Cardiac fibroblast (primary cell): ENCODE data around the gene ARHGAP45.

Source experiments
- DNase-seq, 2 donors: peaks; one replicate each; pipeline versions ENCODE4 v3.0.0 to v3.0.0-alpha.2; 2010; ENCODE audit warnings: low read depth in 2 of 2
- H3K4me3 ChIP-seq, 2 donors: replicated peaks in 1 of 2; 1 replicate in 1 of 2; 2 replicates in 1 of 2; pipeline ENCODE4 v1.5.1; 2011; ENCODE audit warnings: low read depth in 2 of 2, low read length in 2 of 2, mild to moderate bottlenecking in 2 of 2, moderate library complexity in 1 of 2
- TF ChIP-seq, protein P1 (sequence below): IDR thresholded peaks from one replicate; pipeline ENCODE4 v1.5.1; 2011; ENCODE audit warnings: low read depth, mild to moderate bottlenecking, low read length, inconsistent platforms

The ARHGAP45 gene, protein sequence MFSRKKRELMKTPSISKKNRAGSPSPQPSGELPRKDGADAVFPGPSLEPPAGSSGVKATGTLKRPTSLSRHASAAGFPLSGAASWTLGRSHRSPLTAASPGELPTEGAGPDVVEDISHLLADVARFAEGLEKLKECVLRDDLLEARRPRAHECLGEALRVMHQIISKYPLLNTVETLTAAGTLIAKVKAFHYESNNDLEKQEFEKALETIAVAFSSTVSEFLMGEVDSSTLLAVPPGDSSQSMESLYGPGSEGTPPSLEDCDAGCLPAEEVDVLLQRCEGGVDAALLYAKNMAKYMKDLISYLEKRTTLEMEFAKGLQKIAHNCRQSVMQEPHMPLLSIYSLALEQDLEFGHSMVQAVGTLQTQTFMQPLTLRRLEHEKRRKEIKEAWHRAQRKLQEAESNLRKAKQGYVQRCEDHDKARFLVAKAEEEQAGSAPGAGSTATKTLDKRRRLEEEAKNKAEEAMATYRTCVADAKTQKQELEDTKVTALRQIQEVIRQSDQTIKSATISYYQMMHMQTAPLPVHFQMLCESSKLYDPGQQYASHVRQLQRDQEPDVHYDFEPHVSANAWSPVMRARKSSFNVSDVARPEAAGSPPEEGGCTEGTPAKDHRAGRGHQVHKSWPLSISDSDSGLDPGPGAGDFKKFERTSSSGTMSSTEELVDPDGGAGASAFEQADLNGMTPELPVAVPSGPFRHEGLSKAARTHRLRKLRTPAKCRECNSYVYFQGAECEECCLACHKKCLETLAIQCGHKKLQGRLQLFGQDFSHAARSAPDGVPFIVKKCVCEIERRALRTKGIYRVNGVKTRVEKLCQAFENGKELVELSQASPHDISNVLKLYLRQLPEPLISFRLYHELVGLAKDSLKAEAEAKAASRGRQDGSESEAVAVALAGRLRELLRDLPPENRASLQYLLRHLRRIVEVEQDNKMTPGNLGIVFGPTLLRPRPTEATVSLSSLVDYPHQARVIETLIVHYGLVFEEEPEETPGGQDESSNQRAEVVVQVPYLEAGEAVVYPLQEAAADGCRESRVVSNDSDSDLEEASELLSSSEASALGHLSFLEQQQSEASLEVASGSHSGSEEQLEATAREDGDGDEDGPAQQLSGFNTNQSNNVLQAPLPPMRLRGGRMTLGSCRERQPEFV

DNA sequence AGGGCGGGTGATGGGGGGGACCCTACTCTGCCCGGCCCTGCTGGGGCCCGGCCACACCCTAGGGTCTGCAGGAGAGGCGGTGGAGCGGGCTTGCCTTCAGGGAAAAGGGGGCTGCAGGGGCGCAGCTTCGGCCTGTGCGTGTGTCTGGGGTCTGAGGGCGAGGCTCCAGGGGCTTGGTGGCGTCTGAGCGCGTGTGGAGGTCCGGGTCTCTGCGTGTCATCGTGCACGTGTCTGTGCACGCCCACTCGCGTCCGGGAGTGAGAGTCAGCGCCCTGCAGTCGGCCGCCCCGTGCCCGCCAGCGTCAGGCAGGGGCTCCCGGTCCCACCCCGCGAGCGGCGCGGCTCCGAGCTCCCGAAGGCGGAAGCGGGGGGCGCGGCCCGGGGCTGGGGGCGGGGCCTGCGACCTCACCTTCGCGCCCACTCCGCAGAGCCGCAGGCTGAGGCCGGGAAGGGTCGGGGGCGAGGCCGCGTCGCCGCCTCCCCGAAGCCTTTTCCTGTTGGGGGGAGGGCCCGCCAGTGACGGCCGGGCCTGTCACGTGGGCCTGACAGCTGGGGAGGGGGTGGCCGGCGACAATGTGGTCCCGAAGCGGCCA, at the start of gene ARHGAP45:
ARHGAP45 (plus strand) TSS at position 420 of the 593 bp plus-strand sequence. CDS start 239 bp downstream, outside the sequence.
- H3K4me3 ChIP-seq, result peak within 1 kb of the TSS; percentile 13 to 18
- no peak for DNase-seq
- TF ChIP-seq, protein P1, sequence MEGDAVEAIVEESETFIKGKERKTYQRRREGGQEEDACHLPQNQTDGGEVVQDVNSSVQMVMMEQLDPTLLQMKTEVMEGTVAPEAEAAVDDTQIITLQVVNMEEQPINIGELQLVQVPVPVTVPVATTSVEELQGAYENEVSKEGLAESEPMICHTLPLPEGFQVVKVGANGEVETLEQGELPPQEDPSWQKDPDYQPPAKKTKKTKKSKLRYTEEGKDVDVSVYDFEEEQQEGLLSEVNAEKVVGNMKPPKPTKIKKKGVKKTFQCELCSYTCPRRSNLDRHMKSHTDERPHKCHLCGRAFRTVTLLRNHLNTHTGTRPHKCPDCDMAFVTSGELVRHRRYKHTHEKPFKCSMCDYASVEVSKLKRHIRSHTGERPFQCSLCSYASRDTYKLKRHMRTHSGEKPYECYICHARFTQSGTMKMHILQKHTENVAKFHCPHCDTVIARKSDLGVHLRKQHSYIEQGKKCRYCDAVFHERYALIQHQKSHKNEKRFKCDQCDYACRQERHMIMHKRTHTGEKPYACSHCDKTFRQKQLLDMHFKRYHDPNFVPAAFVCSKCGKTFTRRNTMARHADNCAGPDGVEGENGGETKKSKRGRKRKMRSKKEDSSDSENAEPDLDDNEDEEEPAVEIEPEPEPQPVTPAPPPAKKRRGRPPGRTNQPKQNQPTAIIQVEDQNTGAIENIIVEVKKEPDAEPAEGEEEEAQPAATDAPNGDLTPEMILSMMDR, result no peak

DNA sequence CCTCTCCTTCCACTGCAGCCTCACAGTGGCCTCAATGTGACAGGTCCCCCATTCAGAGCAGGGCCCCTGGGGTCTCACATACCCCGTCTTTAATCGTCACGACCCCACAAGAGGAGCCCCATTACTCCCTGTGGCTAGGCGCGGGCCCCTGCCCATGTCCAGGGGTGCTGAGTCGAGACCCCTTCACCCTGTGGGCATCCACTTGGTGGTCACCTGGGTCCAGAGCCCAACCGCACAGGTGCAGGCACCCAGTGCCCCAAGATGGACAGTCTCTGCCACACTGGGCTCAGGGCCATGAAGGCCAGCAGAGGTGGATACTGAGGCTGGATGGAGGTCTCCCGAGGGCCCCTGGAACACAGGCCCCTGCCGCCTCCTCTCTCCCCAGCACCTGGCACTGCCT, 49.1 kb upstream of the ARHGAP45 start:
- no peak overlapping the region for H3K4me3 ChIP-seq
- TF ChIP-seq, protein P1, result no peak
- DNase-seq, result no peak

DNA sequence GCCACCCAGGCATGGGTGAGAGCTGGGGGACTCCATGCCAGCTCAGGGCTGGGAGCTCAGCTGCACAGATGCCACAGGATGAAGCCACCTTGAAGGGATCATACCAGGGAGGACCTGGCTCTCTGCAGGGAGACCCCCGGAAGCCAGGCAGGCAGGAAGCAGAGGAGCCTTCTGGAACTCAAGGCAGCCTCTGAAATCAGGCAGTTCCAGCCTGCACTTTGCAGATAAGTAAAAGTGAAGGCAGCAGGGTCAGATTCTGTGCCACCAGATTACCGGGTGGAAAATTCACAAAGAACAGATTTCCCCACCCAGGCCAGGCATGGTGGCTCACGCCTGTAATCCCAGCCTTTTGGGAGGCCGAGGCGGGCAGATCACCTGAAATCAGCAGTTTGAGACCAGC, 48.6 kb upstream of the ARHGAP45 start:
- TF ChIP-seq, protein P1, result no peak
- H3K4me3 ChIP-seq, result no peak overlapping the region
- no peak for DNase-seq

DNA sequence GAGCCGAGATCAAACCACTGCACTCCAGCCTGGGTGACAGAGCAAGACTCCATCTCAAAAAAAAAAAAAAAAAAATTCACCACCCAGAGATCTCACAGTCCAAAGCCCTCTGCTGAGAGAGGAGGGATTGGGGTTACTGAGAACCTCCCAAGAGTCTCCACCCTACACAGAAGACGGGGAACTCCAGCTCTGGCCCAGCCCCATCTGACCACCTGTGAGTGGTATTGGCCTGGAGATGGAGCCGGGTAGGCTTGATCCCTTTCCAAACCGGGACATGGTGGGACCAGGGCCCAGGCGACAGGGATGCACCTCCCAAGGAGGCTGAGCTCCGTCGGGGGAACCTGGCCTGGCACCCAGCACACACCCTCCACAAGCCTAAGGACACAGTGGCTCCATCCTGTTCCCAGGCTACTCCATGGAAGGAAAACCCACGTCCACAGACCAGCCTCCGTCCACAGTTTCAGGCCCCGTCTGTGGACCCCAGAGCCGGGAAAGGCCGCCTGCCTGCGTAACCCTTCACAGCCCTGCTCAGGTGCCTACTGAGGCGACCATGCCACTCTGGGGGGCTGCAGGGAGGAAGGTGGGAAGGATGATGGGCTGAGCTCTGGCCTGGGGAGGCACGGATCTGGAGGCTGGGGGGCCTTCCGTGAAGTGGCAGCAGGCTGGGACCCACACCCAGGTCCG, 47.9 kb upstream of the ARHGAP45 start:
- TF ChIP-seq, protein P1, result no peak
- no peak for DNase-seq
- H3K4me3 ChIP-seq, result peak overlapping the region; percentile 95 to 96

DNA sequence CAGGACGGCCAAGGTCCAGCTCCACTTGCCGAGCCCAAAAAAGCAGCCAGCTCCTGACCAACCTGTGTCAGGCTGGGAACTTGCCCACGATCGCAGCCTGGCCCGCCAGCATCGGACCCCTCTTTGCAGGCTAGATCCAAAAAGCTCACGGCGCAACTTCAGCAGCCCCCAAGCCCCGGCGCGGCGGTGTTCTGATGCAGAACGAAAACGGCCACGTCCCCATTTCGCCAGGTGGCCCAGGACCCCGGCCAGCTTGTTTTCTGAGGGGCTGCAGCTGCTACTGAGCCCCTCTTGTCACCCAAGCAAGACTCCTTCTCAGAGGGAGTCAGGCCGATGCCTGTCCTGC, 47.4 kb upstream of the ARHGAP45 start:
- DNase-seq, result no peak
- peak overlapping the region; percentile 95 to 96 for H3K4me3 ChIP-seq
- TF ChIP-seq, protein P1, result no peak
